HepG2 (cell line): Measurements from ENCODE around the gene FBP1. TPM values are rescaled to one million over a fixed set of nuclear protein-coding genes. Genes with fewer than 3 reads are reported as not detected.

Source experiments
- ATAC-seq: fragments of 200-7000 bp; cut with Tn5 transposase; 3 replicates; pipeline ENCODE4 v1.9.1; 2020; ENCODE audit warnings: mild to moderate bottlenecking, moderate library complexity
- BruUV-seq: library from RNA; stranded (reverse); fragments of 400-500 nt; replicated peaks from 2 replicates; lab custom pipeline; 2021; lab: Mats Ljungman, UMichigan
- CTCF ChIA-PET: fragments of 300-600 bp; formaldehyde crosslinking; extraction: SDS; loops from one replicate; lab custom pipeline; 2021; ENCODE audit warnings: low total read pairs, inconsistent platforms, low intra/inter-chr PET ratio; lab: Yijun Ruan, JAX
- POLR2A ChIA-PET: fragments of 350-600 bp; sonication (Branson Sonifier 250); formaldehyde crosslinking; loops from one replicate; lab custom pipeline; 2020; ENCODE audit warnings: antibody characterized with exemption, inconsistent platforms; lab: Yijun Ruan, JAX
- DNase-seq: peaks from one replicate; pipeline ENCODE4 v3.0.0-alpha.2; 2015; ENCODE audit warnings: low spot score
- FAIRE-seq: peaks from 3 replicates; lab custom pipeline; 2011; peaks lifted over from hg19 to GRCh38; lab: Jason Lieb, UNC
- H2AFZ ChIP-seq: one replicate; pipeline ENCODE4 v1.6.1; 2011; ENCODE audit warnings: low read length, inconsistent platforms
- H3K27ac ChIP-seq: fragments of 300-600 bp; 3 replicates; pipeline ENCODE4 v1.8.0; 2011; ENCODE audit warnings: mixed run types, mild to moderate bottlenecking, mixed read lengths, low read length, inconsistent platforms; ENCODE audit not compliant: insufficient read depth; ENCODE audit errors: extremely low read length
- H3K27me3 ChIP-seq, 2 experiments: fragments of 200-600 bp in 1 of 2; 2 replicates in 1 of 2; 3 replicates in 1 of 2; pipeline versions ENCODE4 v1.6.0 to v1.8.0; 2011; ENCODE audit warnings: low read length in 2 of 2, mild to moderate bottlenecking in 2 of 2, moderate library complexity in 2 of 2, inconsistent platforms in 1 of 2; ENCODE audit not compliant: insufficient read depth in 2 of 2, control insufficient read depth in 1 of 2
- H3K36me3 ChIP-seq, 2 experiments: fragments of 200-600 bp in 1 of 2; replicated peaks in 1 of 2; 2 replicates in 1 of 2; 3 replicates in 1 of 2; pipeline versions ENCODE4 v1.5.1 to v1.8.0; 2011; ENCODE audit warnings: low read length in 2 of 2, inconsistent platforms in 1 of 2; ENCODE audit not compliant: insufficient read depth in 2 of 2, control insufficient read depth in 1 of 2
- H3K4me1 ChIP-seq: 2 replicates; pipeline ENCODE4 v1.5.1; 2012; ENCODE audit warnings: low read length, inconsistent platforms; ENCODE audit not compliant: insufficient read depth
- H3K4me2 ChIP-seq: 2 replicates; pipeline ENCODE4 v1.6.0; 2011; ENCODE audit warnings: low read depth, low read length, inconsistent platforms
- H3K4me3 ChIP-seq, 3 experiments: fragments of 200-600 bp in 1 of 3; sonication (generic), shearing (Covaris generic) in 1 of 3; replicated peaks in 1 of 3; 2 replicates each; pipeline ENCODE4 v1.5.1; 2011 to 2016; ENCODE audit warnings: low read length in 3 of 3, inconsistent platforms in 2 of 3, low read depth in 2 of 3, mild to moderate bottlenecking in 2 of 3, control low read depth in 1 of 3, mixed read lengths in 1 of 3; ENCODE audit not compliant: insufficient read depth in 1 of 3
- H3K79me2 ChIP-seq: one replicate; pipeline ENCODE4 v1.6.1; 2011; ENCODE audit warnings: low read length, inconsistent platforms; ENCODE audit not compliant: insufficient read depth
- H3K9ac ChIP-seq: 2 replicates; pipeline ENCODE4 v1.6.0; 2011; ENCODE audit warnings: mild to moderate bottlenecking, low read depth, low read length, inconsistent platforms; ENCODE audit not compliant: insufficient read depth
- H3K9me3 ChIP-seq: 2 replicates; pipeline ENCODE4 v1.5.1; 2012; ENCODE audit warnings: mild to moderate bottlenecking, low read length
- H4K20me1 ChIP-seq: 2 replicates; pipeline ENCODE4 v1.6.0; 2011; ENCODE audit warnings: inconsistent platforms, mild to moderate bottlenecking, low read length, moderate library complexity; ENCODE audit not compliant: insufficient read depth
- ZBTB37 ChIP-seq: sonication (generic); formaldehyde crosslinking; IDR thresholded peaks from 2 replicates; pipeline ENCODE4 v1.4.0; 2020; ENCODE audit warnings: mild to moderate bottlenecking, missing genetic modification reagents
- ZNF558 ChIP-seq: sonication (generic); formaldehyde crosslinking; IDR thresholded peaks from 2 replicates; pipeline ENCODE4 v1.9.0; 2022; ENCODE audit warnings: mild to moderate bottlenecking, missing genetic modification reagents, borderline replicate concordance
- WGBS: methylation state at CpG from one replicate; pipeline ENCODE4 v1.1.6; 2017; ENCODE audit warnings: low lambda C conversion rate; 5-methylcytosine and 5-hydroxymethylcytosine counted together
- in situ Hi-C: cut with HindIII; loops from 2 replicates; pipeline ENCODE4 v1.10.0; 2017; ENCODE audit warnings: low pct_unique_long_range_greater_than_20kb; ENCODE audit not compliant: extremely low pct_ligation_motif_present
- intact Hi-C: fragments of 100-400 bp; cut with micrococcal nuclease; formaldehyde crosslinking; loops from one replicate; pipeline ENCODE4 v1.10.0; 2022; ENCODE audit not compliant: unreplicated experiment
- polyA plus RNA-seq, 8 experiments: library from polyadenylated mRNA; depleted of rRNA in 3 of 8; stranded (reverse) in 7 of 8; unstranded in 1 of 8; fragments of >200 nt; fragmentation: Illumina TruSeq in 4 of 8; extraction: Trizol in 4 of 8; gene quantifications; 2 replicates each; pipeline versions ENCODE4 v1.2.1 to v1.2.3, GENCODE V29; 2011 to 2016; ENCODE audit warnings: low read depth in 4 of 8, missing spikeins in 1 of 8, mixed read lengths in 1 of 8; ENCODE audit not compliant: insufficient read depth in 1 of 8
- total RNA-seq, 5 experiments: library from RNA; depleted of rRNA; stranded (reverse); fragments of >200 nt; fragmentation: Illumina TruSeq; extraction: Trizol; gene quantifications; 2 replicates each; pipeline ENCODE4 v1.2.3, GENCODE V29; 2016; ENCODE audit warnings: low read depth in 1 of 5
- TF ChIP-seq, protein P1 (sequence below): sonication (generic); formaldehyde crosslinking; IDR thresholded peaks from 2 replicates; pipeline ENCODE4 v1.9.0; 2021; ENCODE audit warnings: missing genetic modification reagents, mild to moderate bottlenecking, borderline replicate concordance
- TF ChIP-seq, protein P2 (sequence below): sonication (generic); formaldehyde crosslinking; IDR thresholded peaks from 2 replicates; pipeline ENCODE4 v1.4.0; 2020; ENCODE audit warnings: missing genetic modification reagents
- TF ChIP-seq, protein P3 (sequence below): sonication (generic); formaldehyde crosslinking; IDR thresholded peaks from 2 replicates; pipeline ENCODE4 v1.4.0; 2020; ENCODE audit warnings: low read depth, missing genetic modification reagents
- TF ChIP-seq, protein P4 (sequence below): sonication (generic); formaldehyde crosslinking; IDR thresholded peaks from 2 replicates; pipeline ENCODE4 v1.9.0; 2021; ENCODE audit warnings: missing genetic modification reagents, borderline replicate concordance

The FBP1 gene
- total and polyA plus RNA-seq, 2 of the 13 experiments (the other 11 are each of a cell fraction or from before 2014, with no cell fraction given) = 0.29 to 0.53 TPM

GRCh38 chr9:94610181-94610606 is 29.1 kb downstream of the FBP1 start:
- FAIRE-seq (no peak), DNase-seq (no peak), ATAC-seq (no peak)
- no peak overlapping the region for H2AFZ ChIP-seq
- H4K20me1 ChIP-seq = no peaks in the 10 kb centered on the region
- H3K9ac ChIP-seq = no peak overlapping the region
- ChIA-PET POLR2A (no interaction called here), CTCF (no interaction called here)
- BruUV-seq = no TSS peak
- H3K9me3 ChIP-seq = no peaks in the 10 kb centered on the region
- in situ Hi-C loops = no loop called here
- intact Hi-C loops = no loop called here
- WGBS = 90% methylated on average over 6 of the region's 6 CpGs
- no peak overlapping the region for H3K4me3 ChIP-seq
- no peaks in the 10 kb centered on the region for H3K27me3 ChIP-seq
- no peak overlapping the region for H3K4me2 ChIP-seq
- H3K27ac ChIP-seq = no peak overlapping the region
- H3K36me3 ChIP-seq = no peaks in the 10 kb centered on the region
- peaks cover 71% of the 10 kb centered on the region for H3K4me1 ChIP-seq
- no peaks in the 10 kb centered on the region for H3K79me2 ChIP-seq
- TF ChIP-seq, protein P1, sequence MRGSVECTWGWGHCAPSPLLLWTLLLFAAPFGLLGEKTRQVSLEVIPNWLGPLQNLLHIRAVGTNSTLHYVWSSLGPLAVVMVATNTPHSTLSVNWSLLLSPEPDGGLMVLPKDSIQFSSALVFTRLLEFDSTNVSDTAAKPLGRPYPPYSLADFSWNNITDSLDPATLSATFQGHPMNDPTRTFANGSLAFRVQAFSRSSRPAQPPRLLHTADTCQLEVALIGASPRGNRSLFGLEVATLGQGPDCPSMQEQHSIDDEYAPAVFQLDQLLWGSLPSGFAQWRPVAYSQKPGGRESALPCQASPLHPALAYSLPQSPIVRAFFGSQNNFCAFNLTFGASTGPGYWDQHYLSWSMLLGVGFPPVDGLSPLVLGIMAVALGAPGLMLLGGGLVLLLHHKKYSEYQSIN (CRISPR knock-in tag) = no peak
- TF ChIP-seq ZNF558 (CRISPR knock-in tag) (no peak), ZBTB37 (CRISPR knock-in tag) (no peak)
- TF ChIP-seq, protein P2, sequence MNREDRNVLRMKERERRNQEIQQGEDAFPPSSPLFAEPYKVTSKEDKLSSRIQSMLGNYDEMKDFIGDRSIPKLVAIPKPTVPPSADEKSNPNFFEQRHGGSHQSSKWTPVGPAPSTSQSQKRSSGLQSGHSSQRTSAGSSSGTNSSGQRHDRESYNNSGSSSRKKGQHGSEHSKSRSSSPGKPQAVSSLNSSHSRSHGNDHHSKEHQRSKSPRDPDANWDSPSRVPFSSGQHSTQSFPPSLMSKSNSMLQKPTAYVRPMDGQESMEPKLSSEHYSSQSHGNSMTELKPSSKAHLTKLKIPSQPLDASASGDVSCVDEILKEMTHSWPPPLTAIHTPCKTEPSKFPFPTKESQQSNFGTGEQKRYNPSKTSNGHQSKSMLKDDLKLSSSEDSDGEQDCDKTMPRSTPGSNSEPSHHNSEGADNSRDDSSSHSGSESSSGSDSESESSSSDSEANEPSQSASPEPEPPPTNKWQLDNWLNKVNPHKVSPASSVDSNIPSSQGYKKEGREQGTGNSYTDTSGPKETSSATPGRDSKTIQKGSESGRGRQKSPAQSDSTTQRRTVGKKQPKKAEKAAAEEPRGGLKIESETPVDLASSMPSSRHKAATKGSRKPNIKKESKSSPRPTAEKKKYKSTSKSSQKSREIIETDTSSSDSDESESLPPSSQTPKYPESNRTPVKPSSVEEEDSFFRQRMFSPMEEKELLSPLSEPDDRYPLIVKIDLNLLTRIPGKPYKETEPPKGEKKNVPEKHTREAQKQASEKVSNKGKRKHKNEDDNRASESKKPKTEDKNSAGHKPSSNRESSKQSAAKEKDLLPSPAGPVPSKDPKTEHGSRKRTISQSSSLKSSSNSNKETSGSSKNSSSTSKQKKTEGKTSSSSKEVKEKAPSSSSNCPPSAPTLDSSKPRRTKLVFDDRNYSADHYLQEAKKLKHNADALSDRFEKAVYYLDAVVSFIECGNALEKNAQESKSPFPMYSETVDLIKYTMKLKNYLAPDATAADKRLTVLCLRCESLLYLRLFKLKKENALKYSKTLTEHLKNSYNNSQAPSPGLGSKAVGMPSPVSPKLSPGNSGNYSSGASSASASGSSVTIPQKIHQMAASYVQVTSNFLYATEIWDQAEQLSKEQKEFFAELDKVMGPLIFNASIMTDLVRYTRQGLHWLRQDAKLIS (CRISPR knock-in tag) = no peak
- TF ChIP-seq, protein P3, sequence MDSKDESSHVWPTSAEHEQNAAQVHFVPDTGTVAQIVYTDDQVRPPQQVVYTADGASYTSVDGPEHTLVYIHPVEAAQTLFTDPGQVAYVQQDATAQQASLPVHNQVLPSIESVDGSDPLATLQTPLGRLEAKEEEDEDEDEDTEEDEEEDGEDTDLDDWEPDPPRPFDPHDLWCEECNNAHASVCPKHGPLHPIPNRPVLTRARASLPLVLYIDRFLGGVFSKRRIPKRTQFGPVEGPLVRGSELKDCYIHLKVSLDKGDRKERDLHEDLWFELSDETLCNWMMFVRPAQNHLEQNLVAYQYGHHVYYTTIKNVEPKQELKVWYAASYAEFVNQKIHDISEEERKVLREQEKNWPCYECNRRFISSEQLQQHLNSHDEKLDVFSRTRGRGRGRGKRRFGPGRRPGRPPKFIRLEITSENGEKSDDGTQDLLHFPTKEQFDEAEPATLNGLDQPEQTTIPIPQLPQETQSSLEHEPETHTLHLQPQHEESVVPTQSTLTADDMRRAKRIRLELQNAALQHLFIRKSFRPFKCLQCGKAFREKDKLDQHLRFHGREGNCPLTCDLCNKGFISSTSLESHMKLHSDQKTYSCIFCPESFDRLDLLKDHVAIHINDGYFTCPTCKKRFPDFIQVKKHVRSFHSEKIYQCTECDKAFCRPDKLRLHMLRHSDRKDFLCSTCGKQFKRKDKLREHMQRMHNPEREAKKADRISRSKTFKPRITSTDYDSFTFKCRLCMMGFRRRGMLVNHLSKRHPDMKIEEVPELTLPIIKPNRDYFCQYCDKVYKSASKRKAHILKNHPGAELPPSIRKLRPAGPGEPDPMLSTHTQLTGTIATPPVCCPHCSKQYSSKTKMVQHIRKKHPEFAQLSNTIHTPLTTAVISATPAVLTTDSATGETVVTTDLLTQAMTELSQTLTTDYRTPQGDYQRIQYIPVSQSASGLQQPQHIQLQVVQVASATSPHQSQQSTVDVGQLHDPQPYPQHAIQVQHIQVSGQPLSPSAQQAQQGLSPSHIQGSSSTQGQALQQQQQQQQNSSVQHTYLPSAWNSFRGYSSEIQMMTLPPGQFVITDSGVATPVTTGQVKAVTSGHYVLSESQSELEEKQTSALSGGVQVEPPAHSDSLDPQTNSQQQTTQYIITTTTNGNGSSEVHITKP (CRISPR knock-in tag) = no peak
- TF ChIP-seq, protein P4, sequence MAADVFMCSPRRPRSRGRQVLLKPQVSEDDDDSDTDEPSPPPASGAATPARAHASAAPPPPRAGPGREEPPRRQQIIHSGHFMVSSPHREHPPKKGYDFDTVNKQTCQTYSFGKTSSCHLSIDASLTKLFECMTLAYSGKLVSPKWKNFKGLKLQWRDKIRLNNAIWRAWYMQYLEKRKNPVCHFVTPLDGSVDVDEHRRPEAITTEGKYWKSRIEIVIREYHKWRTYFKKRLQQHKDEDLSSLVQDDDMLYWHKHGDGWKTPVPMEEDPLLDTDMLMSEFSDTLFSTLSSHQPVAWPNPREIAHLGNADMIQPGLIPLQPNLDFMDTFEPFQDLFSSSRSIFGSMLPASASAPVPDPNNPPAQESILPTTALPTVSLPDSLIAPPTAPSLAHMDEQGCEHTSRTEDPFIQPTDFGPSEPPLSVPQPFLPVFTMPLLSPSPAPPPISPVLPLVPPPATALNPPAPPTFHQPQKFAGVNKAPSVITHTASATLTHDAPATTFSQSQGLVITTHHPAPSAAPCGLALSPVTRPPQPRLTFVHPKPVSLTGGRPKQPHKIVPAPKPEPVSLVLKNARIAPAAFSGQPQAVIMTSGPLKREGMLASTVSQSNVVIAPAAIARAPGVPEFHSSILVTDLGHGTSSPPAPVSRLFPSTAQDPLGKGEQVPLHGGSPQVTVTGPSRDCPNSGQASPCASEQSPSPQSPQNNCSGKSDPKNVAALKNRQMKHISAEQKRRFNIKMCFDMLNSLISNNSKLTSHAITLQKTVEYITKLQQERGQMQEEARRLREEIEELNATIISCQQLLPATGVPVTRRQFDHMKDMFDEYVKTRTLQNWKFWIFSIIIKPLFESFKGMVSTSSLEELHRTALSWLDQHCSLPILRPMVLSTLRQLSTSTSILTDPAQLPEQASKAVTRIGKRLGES (CRISPR knock-in tag) = no peak
